Measurements from ENCODE around the gene RAB33A.

The RAB33A gene

DNA sequence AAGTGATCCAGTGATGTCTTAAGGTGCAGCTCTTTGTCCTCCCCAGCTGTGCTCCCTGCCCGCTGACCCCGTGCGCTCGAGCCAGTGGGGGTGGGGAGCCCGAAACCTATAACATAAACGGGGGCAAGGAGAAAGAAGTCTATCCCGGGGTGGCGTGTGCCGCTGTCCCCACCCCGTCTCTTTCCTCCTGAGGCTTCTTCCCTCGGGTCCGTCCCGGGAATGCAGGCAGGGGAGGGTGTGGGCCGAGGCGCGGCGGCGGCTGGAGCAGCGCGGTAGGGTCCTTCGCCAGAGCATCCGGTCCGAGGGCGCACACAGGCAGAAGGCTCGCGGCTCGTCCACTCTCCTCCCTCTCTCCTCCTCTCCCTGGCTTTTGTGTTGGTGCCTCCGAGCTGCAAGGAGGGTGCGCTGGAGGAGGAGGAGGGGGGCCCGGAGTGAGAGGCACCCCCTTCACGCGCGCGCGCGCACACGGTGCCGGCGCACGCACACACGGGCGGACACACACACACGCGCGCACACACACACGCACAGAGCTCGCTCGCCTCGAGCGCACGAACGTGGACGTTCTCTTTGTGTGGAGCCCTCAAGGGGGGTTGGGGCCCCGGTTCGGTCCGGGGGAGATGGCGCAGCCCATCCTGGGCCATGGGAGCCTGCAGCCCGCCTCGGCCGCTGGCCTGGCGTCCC is at the start of gene RAB33A:
RAB33A (plus strand) TSS at position 517 of the 681 bp plus-strand sequence; CDS start at position 618, 101 bp downstream.
- no peak for DNase-seq

DNA sequence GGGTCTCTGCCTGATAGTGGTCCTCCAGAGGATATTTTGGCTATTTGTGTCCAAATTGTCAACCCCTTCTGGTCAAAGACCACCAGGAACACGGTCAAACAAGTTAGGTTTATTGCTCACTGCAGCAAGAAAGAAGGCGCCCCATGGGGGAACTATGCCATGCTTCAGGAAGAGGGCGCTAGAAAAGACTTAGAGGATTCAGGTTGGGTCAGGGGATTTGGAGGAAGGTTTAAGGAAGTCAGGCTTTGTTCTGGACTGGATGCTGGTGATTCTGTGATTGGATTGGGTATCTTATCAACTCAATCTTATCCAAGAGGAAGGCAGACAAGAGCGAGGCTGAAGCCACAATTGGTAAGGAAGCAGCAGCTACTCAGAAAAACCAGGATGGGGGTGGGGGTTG is 47.2 kb upstream of the RAB33A start:
- no peak for DNase-seq

- no peak for DNase-seq
Observed at GRCh38 chrX:130125091-130125874, 46.5 kb upstream of the RAB33A start.

- no peak for DNase-seq
Observed at GRCh38 chrX:130130990-130131389, 40.8 kb upstream of the RAB33A start.

GRCh38 chrX:130136496-130136895 is 35.3 kb upstream of the RAB33A start:
- DNase-seq: no peak

DNA sequence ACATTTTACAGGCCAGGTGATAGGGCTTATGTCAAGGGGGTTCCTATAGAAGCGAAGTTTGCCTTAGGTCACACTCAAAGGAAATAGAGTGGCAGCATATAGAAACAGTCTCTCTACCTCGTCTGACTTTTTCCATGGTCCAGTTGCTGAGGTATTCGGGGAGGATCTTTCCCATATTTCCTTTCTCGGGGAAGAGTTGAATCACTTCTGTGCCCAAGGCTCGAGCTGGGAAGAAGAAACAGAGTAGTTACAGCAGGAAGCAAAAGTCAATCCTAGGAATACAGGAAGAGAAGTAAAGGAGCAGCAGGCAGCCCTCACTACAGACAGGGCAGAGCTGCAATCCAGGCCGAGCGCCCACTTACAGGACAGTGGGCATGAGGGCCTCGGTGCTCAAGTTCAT is 34.8 kb upstream of the RAB33A start:
- no peak for DNase-seq

DNA sequence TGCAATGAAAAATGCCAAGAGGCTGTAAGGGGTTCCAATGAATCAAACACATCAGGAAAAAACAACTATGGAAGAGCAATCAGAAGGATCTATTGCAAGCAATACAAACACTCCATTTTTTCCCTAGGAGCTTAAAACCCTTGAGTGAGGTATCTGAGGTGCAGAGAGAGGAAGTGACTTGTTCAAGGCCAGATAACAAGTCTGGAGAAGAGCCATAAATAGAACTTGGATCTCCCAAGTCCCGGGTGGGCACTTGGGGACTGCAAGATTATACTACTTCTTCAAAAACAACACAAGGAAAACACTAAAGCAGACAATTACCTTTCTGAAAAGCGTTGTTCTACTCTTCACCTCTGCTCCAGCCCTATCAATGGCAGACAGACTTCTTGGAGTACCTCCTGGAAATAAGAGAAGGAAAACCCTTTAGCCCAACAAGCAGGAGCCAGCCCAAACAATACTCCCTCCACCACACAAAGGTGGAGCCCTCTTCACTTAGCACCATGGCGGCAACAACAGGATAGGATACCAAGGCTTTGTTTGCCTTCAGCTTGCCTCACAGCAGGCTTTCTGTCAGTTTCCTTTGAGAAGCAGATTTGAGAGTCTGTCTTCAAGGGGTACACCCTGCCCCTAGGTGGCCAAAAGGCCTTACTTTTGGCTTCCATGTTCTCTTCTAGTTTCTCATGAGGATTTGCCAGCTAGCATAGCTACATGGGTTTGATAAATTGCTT is 32.1 kb upstream of the RAB33A start:
- no peak for DNase-seq

DNA sequence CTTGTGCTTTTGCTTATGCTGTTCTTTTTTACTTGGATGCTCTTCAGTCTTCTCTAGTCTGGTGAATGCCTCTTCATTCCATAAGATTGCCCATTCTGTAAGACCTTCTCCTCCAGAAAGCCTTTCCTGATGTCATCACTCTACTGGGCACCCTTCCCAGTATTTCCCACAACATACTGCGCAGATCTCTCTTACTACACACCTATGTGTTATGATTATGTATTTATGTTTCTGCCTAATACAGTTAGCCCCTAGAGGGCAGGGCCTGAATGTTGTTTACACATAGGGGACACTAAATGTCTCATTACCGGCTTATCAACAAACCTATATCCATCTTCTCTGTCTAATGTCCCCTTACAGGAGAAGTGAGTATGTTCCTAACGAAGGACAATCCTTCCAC is 27.3 kb upstream of the RAB33A start:
- no peak for DNase-seq

DNA sequence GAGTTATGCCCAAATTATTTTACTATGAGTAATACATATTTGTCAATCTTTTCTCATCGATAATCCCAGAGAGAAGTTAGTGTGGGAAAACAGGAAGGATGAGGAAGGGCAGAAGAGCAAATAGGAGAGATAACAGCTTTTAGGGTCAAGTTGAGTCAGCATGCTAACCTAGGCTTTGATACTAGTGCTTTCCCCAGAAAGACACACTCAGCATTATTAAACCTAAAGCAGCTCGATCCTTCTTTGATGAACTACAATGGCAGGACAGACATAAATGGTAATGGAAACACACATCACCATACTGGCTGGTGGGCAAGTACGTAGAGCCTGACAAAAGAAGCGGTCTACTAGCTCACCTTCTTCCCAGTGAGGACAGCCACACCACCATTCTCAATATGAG is 26.6 kb upstream of the RAB33A start:
- no peak for DNase-seq

DNA sequence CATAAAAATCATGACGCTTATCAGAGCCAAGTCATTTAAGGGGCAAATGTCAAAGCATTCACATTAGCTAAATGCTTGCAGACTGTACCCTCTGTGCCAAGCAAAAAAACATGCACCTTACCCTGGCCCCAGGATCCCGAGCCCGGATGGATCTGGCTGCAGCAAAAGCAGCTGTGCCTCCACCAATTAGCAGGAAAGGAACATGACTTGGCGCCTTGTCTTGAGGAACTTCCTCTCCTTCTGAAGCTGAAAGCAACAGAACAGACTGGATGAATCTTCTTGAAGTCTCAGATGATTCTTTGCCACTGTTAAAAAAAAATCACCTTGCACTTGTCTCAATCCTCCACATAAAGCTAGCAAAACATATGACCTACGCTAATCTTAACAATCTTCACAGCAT is 24.1 kb upstream of the RAB33A start:
- DNase-seq: no peak

GRCh38 chrX:130155564-130155963 is 16.2 kb upstream of the RAB33A start:
- DNase-seq: no peak

DNA sequence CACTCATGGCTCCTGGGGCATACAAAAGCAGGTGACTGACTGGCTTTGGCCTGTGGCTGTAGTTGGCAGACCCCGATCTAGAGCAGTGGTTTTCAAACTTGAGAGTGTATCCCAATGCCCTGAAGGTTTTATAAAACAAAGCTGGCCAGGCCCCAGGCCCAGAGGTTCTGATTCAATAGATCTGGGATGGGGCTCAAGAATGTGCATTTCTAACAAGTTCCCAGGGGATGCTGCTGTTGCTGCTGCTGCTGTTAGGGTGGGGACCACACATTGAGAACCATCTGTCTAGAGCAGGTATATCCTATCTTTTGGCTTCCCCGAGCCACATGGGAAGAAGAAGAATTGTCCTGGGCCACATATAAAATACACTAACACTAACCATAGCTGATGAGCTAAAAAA is 13.5 kb upstream of the RAB33A start:
- no peak for DNase-seq

GRCh38 chrX:130159776-130160175 is 12.0 kb upstream of the RAB33A start:
- DNase-seq: no peak

- no peak for DNase-seq
Observed at GRCh38 chrX:130162094-130162735, 9.5 kb upstream of the RAB33A start.

DNA sequence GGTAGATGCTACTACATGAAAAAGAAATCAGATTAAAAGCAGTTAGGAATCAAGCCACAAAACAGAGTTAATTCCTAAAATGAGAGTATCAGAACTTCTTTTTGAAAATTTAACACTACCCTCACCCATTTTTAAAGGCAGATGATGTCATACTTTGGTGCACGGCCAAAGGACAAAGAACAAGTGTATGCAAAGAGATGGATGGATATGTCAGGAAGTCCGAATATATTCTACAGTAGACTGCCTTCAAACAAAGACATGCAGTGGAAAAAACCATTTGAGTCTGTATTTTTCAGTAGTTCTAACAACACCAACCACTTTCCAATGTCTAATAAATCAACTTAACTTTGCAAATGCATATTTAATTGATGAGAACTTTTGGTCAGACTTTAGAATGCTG is 8.4 kb upstream of the RAB33A start:
- no peak for DNase-seq

DNA sequence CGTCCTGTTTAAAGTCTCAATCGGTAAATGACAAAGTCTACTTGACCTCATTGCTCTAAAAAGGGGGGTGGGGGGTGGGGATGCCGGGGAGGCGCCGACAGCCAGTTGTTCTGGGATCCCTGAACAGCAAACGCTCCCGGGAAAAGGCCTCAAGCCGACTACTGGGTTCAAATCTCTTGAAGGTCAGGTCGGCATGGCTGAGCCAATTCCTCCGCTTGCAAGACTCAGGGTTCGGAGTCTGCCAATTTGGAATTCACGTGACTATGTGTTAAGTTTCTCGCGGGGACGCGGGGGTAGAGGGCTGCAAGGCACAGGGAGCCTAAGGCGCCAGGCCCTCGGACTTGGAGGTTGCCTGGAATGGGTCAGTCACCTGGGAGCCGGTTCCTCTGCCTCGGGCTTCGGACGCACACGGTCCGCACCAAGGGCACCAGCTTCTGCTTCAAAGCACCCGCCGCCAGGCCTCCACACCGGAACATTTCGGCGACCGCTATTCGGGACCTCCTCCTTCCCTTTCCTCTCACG is 6.5 kb upstream of the RAB33A start:
- DNase-seq: no peak

DNA sequence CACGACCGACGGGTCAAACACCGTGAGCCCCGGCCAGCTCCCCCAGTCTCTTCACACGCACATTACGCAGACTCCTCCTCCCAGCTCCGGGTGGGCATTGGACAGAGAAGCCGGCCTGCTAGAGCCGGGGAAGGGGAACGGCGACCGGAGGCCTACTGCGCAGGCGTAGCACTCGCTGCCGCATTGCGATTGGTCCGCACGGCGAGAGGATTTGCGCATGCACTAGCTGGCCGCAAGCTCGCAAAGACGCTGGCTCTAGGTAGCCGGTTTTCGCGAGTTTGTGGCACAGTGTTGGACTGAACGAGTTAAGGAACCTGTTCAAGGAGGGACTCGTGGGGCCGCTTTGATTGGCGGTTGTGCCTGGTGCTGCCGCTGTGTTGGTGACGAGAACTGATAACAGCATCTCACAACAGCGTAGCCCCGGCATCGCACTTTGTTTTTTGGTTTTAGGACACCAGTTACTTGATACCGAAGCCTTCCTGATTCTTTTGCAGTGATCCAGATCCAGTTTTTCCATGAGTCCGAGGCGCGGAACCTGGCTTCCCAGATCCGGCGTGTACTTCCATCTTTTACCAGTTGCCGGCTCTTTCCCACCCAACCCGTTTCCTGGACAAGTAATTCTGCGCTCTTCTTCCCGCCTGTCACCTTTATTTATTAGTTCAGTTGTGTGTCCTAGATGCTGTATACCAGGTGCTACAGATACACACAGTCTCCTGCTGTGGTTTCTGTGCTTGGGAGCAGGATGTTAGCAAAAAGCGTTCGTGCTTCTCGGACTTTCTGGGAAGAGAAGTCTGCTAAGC is 5.9 kb upstream of the RAB33A start, which contains the start of gene AIFM1:
AIFM1 (minus strand) TSS at position 139 of the 800 bp plus-strand sequence. CDS start 185 bp downstream, outside the sequence.
- DNase-seq: peak; percentile 41 to 78

- no peak for DNase-seq
Observed at GRCh38 chrX:130166503-130166777, 5.3 kb upstream of the RAB33A start.

- DNase-seq: no peak
Observed at GRCh38 chrX:130167040-130167439, 4.7 kb upstream of the RAB33A start.

DNA sequence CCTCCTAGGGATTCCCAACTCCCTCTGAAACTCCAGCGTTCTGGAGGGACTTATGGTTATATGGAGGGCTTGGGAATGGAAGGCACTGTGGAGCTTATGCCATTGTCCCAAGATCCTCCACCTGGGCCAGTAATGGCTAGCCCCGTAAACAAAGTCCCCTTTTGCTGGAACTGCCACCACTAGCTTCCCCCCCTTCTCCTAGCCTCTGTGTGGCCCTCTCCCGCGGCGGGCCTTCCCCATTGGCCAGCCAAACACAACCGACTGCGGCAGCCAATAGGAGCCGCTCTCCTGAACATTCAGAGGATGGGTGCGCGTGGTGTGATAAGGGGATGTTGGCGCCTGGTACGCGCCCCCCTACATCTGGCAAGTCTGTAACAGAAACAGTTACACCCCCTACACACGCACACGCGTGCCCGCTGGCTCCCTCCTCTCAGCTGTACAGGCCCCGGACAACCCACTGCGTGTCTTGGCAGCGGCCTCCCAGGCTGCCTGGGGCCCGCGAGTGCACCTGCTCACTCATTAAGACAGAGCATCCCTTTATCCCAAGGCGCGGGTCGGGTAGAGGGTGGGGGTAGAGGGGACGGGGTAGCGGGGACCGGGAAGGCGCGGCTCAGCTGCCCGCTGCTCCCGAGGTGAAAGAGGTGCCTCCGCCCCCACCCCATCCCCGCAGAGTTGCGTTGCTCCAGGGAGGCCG is 863 bp upstream of the RAB33A start:
- DNase-seq: no peak

DNA sequence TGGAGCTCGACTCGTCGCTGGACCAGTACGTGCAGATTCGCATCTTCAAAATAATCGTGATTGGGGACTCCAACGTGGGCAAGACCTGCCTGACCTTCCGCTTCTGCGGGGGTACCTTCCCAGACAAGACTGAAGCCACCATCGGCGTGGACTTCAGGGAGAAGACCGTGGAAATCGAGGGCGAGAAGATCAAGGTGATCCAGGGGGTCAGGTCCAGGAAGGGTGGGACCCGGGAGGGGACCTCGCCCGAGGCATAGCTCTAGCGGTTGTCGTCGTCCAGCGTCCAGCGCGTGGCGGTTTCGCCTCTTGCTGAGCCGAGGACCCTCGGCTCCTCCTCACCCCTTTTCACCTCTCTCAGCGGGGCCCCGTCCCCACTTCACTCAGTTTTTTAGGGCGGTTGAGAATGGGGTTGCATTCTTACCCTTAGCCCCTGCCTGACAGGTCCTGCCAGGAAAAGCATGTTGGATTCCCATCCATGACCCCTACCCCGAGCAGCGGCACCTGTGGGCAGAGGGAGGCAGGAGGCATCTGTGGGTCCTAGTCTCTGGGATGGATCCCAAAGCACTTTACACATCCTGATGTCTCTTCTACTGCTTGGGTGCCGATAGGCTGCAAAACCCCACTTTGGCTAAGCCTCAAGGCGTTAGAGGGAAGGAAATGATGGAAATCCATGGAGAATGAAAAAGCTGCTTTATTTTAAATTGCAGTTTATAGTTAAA is 524 bp downstream of the RAB33A start:
- DNase-seq: no peak
